Subcutaneous adipose tissue (tissue), 4 donors: Measurements from ENCODE around the gene KRTAP10-1. TPM values are rescaled to one million over a fixed set of nuclear protein-coding genes. Genes with fewer than 3 reads are reported as not detected.

ENCODE experiments used
- total RNA-seq, 4 donors: library from RNA; depleted of rRNA; stranded (reverse); fragments of >200 nt; gene quantifications; one replicate each; pipeline ENCODE4 v1.1.0, GENCODE V29; 2016
- TF ChIP-seq, protein P1 (sequence below): fragments of 450-650 bp; IDR thresholded peaks from one replicate; pipeline ENCODE4 v1.5.1; 2016; ENCODE audit warnings: low read depth, mild to moderate bottlenecking, control low read depth, antibody characterized with exemption, moderate library complexity

Gene KRTAP10-1
- total RNA-seq, 4 donors from 2014 or later: not detected

- TF ChIP-seq, protein P1, sequence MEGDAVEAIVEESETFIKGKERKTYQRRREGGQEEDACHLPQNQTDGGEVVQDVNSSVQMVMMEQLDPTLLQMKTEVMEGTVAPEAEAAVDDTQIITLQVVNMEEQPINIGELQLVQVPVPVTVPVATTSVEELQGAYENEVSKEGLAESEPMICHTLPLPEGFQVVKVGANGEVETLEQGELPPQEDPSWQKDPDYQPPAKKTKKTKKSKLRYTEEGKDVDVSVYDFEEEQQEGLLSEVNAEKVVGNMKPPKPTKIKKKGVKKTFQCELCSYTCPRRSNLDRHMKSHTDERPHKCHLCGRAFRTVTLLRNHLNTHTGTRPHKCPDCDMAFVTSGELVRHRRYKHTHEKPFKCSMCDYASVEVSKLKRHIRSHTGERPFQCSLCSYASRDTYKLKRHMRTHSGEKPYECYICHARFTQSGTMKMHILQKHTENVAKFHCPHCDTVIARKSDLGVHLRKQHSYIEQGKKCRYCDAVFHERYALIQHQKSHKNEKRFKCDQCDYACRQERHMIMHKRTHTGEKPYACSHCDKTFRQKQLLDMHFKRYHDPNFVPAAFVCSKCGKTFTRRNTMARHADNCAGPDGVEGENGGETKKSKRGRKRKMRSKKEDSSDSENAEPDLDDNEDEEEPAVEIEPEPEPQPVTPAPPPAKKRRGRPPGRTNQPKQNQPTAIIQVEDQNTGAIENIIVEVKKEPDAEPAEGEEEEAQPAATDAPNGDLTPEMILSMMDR: no peak
Observed at GRCh38 chr21:44528634-44528995, 11.4 kb downstream of the KRTAP10-1 start.

GRCh38 chr21:44527983-44528633, 11.9 kb downstream of the KRTAP10-1 start:
- TF ChIP-seq, protein P1: no peak

- TF ChIP-seq, protein P1: no peak
Observed at GRCh38 chr21:44527156-44527982, 12.6 kb downstream of the KRTAP10-1 start.

GRCh38 chr21:44526096-44526997, 13.6 kb downstream of the KRTAP10-1 start:
- TF ChIP-seq, protein P1: no peak

DNA sequence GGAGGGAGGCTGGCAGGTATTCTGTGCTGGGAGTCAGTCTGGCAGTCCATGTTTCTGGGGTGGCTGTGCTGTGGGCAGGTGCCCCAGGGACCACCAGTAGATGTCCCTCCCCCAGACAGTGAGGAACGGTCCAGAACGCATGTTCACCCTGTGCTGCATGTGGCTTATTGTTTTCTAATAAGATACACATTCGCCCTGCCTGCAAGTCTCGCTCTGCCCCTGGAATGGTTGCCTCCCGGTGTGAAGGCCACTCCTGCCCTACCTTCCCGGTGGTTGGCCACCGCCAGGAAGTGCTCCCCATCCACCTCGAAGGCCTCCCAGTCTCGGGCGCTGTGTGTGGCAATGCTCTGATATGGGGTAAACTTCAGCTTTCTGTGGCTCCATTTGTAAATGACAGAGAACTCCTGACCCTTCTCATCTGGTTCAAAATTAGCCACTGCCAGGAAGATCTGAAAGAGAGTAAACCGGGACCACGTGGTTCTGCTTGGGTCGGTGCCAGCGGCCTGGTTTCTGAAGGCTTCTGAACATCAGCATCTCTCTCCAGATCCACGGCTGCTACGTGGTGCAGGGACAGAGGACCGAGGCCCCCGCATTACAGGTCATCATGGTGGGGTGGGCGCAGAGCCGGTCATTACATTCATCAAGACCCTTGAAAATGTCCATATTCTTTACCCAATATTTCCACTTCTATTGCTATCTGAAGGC, 14.5 kb downstream of the KRTAP10-1 start:
- TF ChIP-seq, protein P1: no peak

DNA sequence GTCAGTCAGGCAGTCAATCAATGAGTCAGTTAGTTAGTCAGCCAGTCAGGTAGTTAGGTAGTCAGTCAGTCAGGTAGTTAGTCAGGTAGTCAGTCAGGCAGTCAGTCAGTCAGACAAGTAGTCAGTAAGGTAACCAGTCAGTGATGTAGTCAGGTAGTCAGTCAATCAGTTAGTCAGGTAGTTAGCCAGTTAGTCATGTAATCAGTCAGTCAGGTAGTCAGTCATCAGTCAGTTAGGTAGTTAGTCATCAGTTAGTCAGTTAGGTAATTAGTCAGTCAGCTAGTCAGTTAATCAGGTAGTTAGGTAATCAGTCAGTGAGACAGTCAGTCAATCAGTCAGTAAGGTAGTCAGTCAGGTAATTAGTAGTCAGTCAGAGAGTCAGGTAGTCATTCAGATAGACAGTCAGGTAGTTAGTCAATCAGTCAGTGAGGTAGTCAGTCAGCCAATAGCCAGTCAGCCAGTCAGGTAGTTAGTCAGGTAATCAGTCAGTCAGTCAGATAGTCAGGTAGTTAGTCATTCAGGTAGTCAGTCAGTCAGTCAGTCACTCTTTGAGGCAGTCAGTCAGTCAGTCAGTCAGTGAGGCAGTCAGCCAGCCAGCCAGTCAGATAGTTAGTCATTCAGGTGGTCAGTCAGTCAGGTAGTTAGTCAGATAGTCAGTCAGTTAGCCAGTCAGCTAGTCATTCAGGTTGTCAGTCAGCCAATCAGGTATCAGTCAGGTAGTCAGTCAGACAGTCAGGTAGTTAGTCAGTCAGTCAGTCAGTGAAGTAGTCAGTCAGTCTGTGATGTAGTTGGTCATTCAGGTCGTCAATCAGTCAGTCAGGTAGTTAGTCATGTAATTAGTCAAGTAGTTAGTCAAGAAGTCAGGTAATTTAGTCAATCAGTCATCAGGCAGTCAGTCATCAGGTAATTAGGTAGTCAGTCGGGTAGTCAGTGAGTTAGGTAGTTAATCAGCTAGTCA, 15.3 kb downstream of the KRTAP10-1 start:
- TF ChIP-seq, protein P1: no peak
